Medulla oblongata (tissue), 1 donor: ENCODE measurements around the gene C22orf23.
"Not testable (repeated sequence)": the region's sequence is repeated elsewhere in the genome, so short reads cannot be mapped to it uniquely, and the experiment has no call there.

ENCODE experiments used
- DNase-seq: peaks from one replicate; pipeline ENCODE4 v3.0.0-alpha.2; 2015; ENCODE audit errors: extremely low spot score

Gene C22orf23

GRCh38 chr22:37982151-37982785 lies 28.9 kb upstream of the C22orf23 start:
- peak; percentile 30 for DNase-seq

- peak; percentile 12 for DNase-seq
Observed at GRCh38 chr22:37981282-37982011, 28.0 kb upstream of the C22orf23 start.

GRCh38 chr22:37979782-37980181 lies 26.4 kb upstream of the C22orf23 start:
- peak; percentile 47 for DNase-seq

DNA sequence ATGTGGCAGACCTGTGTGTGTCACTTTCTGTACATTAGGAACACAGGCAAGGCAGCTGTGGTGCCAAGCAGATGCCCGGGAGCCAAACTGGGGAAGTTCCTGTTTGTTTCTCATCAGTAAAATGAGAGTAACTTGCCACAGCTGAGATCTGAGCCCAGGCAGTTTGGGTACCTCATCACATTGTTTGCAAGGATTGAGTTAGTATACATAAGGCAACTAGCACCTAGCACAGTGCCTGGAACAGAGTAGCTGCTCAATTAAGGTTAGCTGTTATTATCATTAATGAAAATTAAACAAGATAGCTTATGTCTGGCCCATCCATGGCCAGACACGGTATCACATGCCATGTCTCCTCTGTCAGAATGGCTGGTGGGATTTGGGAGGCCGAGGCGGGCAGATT lies 23.1 kb upstream of the C22orf23 start:
- no peak for DNase-seq

DNA sequence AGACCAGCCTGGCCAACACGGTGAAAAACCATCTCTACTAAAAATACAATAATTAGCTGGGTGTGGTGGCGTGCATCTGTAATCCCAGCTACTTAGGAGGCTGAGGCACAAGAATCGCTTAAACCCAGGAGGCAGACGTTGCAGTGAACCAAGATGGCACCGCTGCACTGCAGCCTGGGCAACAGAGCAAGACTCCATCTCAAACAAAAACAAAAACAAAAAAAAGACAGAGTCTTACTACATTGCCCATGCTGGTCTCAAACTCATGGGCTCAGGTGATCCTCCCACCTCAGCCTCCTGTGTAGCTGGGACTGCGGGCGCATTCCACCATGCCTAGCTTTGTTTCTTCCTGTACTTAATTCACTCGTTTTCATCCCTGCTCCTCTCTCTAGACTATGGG lies 22.6 kb upstream of the C22orf23 start:
- not testable (repeated sequence) for DNase-seq

- DNase-seq: peak; percentile 4
Observed at GRCh38 chr22:37975153-37975552, 21.8 kb upstream of the C22orf23 start.

- DNase-seq: peak; percentile 2
Observed at GRCh38 chr22:37973271-37974170, 20.1 kb upstream of the C22orf23 start.

DNA sequence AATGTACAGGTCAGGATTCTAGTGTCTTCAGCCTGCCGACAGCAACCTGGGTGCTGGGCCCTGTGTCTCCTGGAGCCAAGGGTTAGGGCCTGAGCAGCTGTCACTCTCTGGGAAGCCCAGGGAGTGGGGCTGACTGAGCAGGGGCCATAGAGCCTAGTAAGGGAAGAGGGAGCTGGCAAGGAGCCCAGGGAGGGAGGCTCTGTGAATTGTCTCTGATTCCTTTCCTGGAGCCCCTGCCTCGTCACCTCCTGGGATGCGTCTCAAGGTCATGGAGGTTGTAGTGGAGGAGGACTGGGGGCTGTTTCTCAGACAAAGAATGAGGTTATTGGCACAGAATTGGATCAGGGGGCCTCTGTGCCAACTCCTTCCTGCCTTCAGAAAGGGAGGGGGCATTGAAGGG lies 19.1 kb upstream of the C22orf23 start:
- peak; percentile 40 for DNase-seq

GRCh38 chr22:37971475-37972434 lies 18.4 kb upstream of the C22orf23 start:
- peak; percentile 37 for DNase-seq

GRCh38 chr22:37970864-37971263 lies 17.5 kb upstream of the C22orf23 start:
- peak; percentile 4 for DNase-seq

- DNase-seq: peak; percentile 84
Observed at GRCh38 chr22:37968452-37969251, 15.3 kb upstream of the C22orf23 start.

GRCh38 chr22:37967637-37968451 lies 14.4 kb upstream of the C22orf23 start:
- no peak for DNase-seq

DNA sequence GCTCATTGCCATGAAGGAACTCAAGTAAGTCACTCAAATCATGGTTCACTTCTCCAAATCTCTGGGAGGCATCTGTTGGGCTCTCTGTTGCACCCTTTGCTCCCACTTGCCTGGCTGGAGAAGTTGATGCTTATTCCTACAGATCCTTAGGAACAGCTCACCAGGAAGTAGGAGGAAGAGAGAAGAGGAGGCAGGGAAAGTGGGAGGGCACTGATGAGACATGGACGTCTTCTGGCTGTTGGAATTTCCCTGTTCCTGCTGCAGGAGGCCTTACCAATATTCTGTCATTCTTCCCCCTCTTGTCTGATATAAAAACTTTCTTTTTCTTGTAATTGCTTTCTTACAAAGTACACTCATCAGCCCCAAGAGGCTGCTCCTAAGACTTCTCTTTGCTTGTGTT lies 13.7 kb upstream of the C22orf23 start:
- DNase-seq: no peak

DNA sequence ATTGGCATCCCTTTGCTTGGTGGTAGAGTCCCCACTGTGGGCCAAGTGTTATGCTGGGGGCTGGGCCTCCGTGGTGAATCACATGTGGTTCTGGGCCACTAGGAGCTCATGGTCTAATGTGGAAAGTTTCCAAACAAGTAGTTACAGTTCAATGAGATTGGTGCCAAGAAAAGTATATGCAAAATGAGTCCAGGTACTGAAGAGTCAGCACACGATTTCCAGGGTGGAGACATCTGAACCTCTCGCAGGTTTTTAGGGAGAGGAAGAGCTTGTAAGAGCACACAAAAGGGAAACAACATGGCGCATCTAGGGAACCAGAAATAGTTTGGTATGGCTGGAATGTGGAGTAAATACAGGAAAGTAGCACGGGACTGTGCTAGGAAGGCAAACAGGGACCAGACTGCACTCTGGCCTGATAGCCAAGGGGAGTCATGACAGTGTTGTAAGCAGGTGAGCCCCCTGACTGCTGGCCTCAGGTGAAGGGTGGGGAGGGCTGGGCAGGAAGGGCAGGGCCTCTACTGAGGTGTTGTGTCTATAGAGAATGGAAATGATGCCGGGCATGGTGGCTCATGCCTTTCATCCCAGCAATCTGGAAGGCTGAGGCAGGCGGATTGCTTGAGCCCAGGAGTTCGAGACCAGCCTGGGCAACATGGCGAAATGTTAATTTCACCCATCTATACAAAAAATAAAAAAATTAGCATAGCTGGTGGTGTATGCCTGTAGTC lies 12.7 kb upstream of the C22orf23 start:
- DNase-seq: no peak

DNA sequence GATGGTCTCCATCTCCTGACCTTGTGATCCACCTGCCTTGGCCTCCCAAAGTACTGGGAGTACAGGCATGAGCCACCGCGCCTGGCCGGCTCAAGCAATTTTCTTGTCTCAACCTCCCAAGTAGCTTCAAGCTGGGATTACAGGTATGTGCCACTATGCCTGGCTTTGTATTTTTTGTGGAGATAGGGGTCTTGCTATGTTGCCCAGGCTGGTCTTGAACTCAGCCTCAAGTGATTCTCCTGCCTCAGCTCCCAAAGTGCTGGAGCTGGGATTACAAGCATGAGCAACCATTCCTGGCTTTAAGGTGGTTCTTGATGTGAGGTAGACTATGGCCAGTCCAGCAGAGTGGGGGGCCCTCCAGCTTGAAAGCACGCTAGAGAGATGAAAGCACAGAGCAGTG lies 7.7 kb upstream of the C22orf23 start:
- DNase-seq: no peak

DNA sequence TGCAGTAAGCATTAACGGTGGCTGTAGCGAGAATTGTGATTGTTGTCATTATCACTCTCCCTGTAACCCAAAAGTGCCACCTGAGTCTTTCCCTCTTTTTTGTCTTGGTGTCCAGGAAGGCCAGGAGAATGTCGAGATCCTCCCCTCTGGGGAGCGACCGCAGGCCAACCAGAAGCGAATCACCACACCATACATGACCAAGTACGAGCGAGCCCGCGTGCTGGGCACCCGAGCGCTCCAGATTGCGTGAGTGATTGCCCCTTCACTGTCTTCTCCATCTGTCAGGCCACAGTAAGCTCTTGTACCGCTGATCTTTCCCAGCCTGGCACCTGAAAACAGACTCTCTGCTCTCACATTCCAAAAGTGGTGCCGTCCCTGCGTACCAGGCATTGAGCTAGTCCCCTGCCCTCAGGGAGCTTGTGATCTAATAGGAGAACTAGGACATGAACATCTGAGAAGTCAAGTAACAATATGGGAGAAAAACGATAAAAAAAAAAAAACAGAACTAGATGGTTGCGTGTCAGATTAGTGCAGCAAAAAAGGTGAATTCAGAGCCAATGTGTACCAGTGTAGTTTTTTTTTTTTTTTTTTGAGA lies 5.9 kb upstream of the C22orf23 start:
- DNase-seq: no peak

GRCh38 chr22:37957232-37957631 lies 3.8 kb upstream of the C22orf23 start:
- DNase-seq: no peak

DNA sequence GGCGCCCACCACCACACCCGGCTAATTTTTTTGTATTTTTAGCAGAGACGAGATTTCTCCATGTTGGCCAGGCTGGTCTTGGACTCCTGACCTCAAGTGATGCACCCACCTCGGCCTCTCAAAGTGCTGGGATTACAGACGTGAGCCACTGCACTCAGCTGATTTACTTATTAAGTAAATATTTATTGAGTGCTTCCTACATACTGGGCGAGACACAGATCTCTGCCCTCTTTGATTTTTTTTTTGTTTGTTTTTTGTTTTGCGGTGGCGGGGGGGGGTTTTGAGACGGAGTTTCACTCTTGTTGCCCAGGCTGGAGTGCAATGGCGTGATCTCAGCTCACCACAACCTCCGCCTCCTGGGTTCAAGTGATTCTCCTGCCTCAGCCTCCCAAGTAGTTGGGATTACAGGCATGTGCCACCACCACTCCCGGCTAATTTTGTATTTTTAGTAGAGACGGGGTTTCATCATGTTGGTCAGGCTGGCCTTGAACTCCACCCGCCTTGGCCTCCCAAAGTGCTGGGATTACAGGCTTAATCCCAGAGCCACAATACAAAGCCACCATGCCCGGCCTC lies 2.5 kb upstream of the C22orf23 start:
- not testable (repeated sequence) for DNase-seq
